NT2/D1 (cell line): ENCODE results near the gene FBXO46.
"Not testable (repeated sequence)": the region's sequence is repeated elsewhere in the genome, so short reads cannot be mapped to it uniquely, and the experiment has no call there.

Experiments used
- SUZ12 ChIP-seq: IDR thresholded peaks from 2 replicates; pipeline ENCODE4 v1.6.1; 2011; ENCODE audit not compliant: insufficient read length, insufficient read depth; ENCODE audit errors: extremely low read depth
- YY1 ChIP-seq: IDR thresholded peaks from 2 replicates; pipeline ENCODE4 v1.6.1; 2011; ENCODE audit not compliant: insufficient read length, insufficient read depth
- ZNF274 ChIP-seq: IDR thresholded peaks from 2 replicates; pipeline ENCODE4 v1.6.1; 2011; ENCODE audit warnings: mild to moderate bottlenecking, low read depth, low read length

DNA sequence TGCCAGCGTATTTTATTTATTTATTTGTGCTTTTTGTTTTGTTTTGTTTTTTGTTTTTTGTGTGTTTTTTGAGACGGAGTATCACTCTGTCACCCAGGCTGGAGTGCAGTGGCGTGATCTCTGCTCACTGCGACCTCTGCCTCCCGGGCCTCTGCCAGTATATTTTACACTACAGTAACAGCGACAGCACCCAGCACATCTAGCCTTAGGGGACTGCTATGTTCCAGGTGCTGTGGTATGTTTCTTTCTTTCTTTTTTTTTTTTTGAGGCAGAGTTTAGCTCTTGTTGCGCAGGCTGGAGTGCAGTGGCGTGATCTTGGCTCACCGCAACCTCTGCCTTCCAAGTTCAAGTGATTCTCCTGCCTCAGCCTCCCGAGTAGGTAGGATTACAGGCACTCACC lies 20.8 kb upstream of the FBXO46 start:
- TF ChIP-seq YY1, ZNF274, SUZ12: not testable (repeated sequence)
